Measurements from ENCODE around the gene COCH.

GRCh38 chr14:30854492-30854891 lies 19.9 kb upstream of the COCH start:
- TF ChIP-seq SUZ12 (IDR thresholded peaks at IDR 0.05; ENCODE audit: extremely low read depth, insufficient read depth, insufficient read length) = no peak
- TF ChIP-seq YY1 (IDR thresholded peaks at IDR 0.05; ENCODE audit: insufficient read depth, insufficient read length) = no peak
- no peak for TF ChIP-seq ZNF274 (IDR thresholded peaks at IDR 0.05; ENCODE audit: low read depth, low read length)

All from NT2/D1 (cell line).